ENCODE measurements around the gene ABRACL.

DNA sequence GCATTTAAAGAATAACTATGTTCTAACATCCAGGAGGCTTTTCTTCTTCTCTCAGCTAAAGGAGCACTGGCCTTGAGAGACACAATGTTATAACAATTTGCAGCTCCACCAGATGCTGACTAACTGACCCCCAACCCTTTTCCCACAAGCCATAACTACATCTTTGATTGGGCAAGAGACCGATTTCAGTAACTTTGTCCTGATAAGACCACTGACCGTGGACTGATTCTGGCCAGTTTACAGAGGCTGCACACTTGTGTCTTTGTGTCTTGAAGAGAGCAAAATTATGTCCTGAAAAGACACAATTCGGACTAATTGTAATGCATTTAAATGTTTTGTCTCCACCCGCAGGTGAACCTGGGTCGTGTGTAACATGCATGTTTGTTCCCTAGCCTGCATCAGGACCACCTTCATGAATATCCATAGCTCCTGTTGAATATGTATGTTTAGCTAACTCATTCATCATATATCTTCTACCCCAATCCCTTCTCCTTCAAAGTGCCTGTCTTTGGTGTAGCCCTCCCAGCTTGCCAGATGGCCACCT is 22.3 kb downstream of the ABRACL start:
- TF ChIP-seq, protein P1, sequence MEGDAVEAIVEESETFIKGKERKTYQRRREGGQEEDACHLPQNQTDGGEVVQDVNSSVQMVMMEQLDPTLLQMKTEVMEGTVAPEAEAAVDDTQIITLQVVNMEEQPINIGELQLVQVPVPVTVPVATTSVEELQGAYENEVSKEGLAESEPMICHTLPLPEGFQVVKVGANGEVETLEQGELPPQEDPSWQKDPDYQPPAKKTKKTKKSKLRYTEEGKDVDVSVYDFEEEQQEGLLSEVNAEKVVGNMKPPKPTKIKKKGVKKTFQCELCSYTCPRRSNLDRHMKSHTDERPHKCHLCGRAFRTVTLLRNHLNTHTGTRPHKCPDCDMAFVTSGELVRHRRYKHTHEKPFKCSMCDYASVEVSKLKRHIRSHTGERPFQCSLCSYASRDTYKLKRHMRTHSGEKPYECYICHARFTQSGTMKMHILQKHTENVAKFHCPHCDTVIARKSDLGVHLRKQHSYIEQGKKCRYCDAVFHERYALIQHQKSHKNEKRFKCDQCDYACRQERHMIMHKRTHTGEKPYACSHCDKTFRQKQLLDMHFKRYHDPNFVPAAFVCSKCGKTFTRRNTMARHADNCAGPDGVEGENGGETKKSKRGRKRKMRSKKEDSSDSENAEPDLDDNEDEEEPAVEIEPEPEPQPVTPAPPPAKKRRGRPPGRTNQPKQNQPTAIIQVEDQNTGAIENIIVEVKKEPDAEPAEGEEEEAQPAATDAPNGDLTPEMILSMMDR (IDR thresholded peaks at IDR 0.05; ENCODE audit: low read length): no peak
- no peak for TF ChIP-seq EZH2 (IDR thresholded peaks at IDR 0.05; ENCODE audit: borderline replicate concordance, low read length)
